Naive thymus-derived CD8-positive, alpha-beta T cell (primary cell): ENCODE results near the gene CYB5D1. TPM values are rescaled to one million over a fixed set of nuclear protein-coding genes. Genes with fewer than 3 reads are reported as not detected.

Experiments used
- ATAC-seq, 2 donors: fragments of 150-1000 bp; cut with Tn5 transposase in 1 of 2; sonication (Bioruptor Pico), chemical (Tn5 transposase) in 1 of 2; 1 replicate in 1 of 2; 2 replicates in 1 of 2; pipeline ENCODE4 v1.10.0; 2021; ENCODE audit warnings: mild to moderate bottlenecking in 2 of 2, moderate library complexity in 2 of 2
- POLR2A ChIA-PET: fragments of 350-600 bp; sonication (Branson Sonifier 250); formaldehyde crosslinking; loops from one replicate; lab custom pipeline; 2021; ENCODE audit warnings: antibody characterized with exemption; lab: Charles Lee
- DNase-seq, 10 donors: peaks; one replicate each; pipeline versions ENCODE4 v3.0.0 to v3.0.0-alpha.2; 2020 to 2022
- H3K27ac Mint-ChIP-seq, 10 donors: one replicate each; pipeline ENCODE4 v1.8.0; 2020 to 2022; ENCODE audit warnings: mild to moderate bottlenecking in 10 of 10, mixed read lengths in 10 of 10, moderate library complexity in 4 of 10, inconsistent platforms in 1 of 10
- H3K27me3 Mint-ChIP-seq, 5 donors: one replicate each; pipeline ENCODE4 v1.8.0; 2021 to 2022; ENCODE audit warnings: mixed read lengths in 5 of 5
- H3K36me3 Mint-ChIP-seq, 3 donors: one replicate each; pipeline ENCODE4 v1.8.0; 2020 to 2022; ENCODE audit warnings: mixed read lengths in 3 of 3, mild to moderate bottlenecking in 2 of 3, inconsistent platforms in 1 of 3
- H3K4me1 Mint-ChIP-seq, 4 donors: one replicate each; pipeline ENCODE4 v1.8.0; 2021 to 2022; ENCODE audit warnings: mixed read lengths in 4 of 4
- H3K4me3 Mint-ChIP-seq, 10 donors: one replicate each; pipeline ENCODE4 v1.8.0; 2020 to 2022; ENCODE audit warnings: mild to moderate bottlenecking in 10 of 10, mixed read lengths in 10 of 10, moderate library complexity in 6 of 10, inconsistent platforms in 1 of 10
- H3K9me3 Mint-ChIP-seq, 9 donors: one replicate each; pipeline ENCODE4 v1.8.0; 2020 to 2022; ENCODE audit warnings: mixed read lengths in 9 of 9, mild to moderate bottlenecking in 3 of 9, inconsistent platforms in 1 of 9, moderate library complexity in 1 of 9
- polyA plus RNA-seq, 3 donors: library from polyadenylated mRNA; unstranded; fragments of 300-500 nt; fragmentation: Illumina TruSeq; gene quantifications; one replicate each; pipeline ENCODE4 v1.2.3, GENCODE V29; 2021
- total RNA-seq, 8 experiments: library from RNA in 2 of 8; stranded (reverse) in 2 of 8; gene quantifications; one replicate each; pipeline ENCODE4 v1.2.3 and lab custom pipeline; 2021 to 2026

CYB5D1 gene
- total and polyA plus RNA-seq, 5 experiments from 2014 or later: 3.5 to 9.8 (median 6.0) TPM

- Mint-ChIP-seq H3K27me3 (peaks cover 0 to 4% (median 0%) of the 10 kb centered on the region in 5 donors), H3K4me1 (peaks cover 0 to 5% (median 1%) of the 10 kb centered on the region in 4 donors), H3K27ac (peak overlapping the region in 1 of 10 donors; percentile 7), H3K9me3 (no peaks in the 10 kb centered on the region), H3K4me3 (no peak overlapping the region), H3K36me3 (no peaks in the 10 kb centered on the region)
- DNase-seq (no peak), ATAC-seq (no peak)
- POLR2A ChIA-PET: interaction anchor here (0.9 to 1.8 kb wide), 2 partner anchors 11 to 29 kb away, joined by 3 to 5 read pairs; no protein-coding TSS in a partner anchor
Measured at GRCh38 chr17:7823581-7824001, 34.2 kb upstream of the CYB5D1 start.

- H3K27me3 Mint-ChIP-seq: peaks cover 0 to 4% (median 0%) of the 10 kb centered on the region in 5 donors
- no peak for DNase-seq
- POLR2A ChIA-PET: interaction anchor here (0.9 to 1.8 kb wide), 3 partner anchors 10 to 29 kb away, joined by 3 to 5 read pairs (median 4); no protein-coding TSS in a partner anchor
- H3K4me1 Mint-ChIP-seq: peaks cover 0 to 5% (median 1%) of the 10 kb centered on the region in 4 donors
- ATAC-seq: no peak
- H3K27ac Mint-ChIP-seq: peak overlapping the region in 2 of 10 donors; percentile 7 to 66
- no peaks in the 10 kb centered on the region for H3K9me3 Mint-ChIP-seq
- no peak overlapping the region for H3K4me3 Mint-ChIP-seq
- no peaks in the 10 kb centered on the region for H3K36me3 Mint-ChIP-seq
Measured at GRCh38 chr17:7824021-7824924, 33.5 kb upstream of the CYB5D1 start.

- peaks cover 0 to 5% (median 1%) of the 10 kb centered on the region in 4 donors for H3K4me1 Mint-ChIP-seq
- peaks cover 0 to 5% (median 0%) of the 10 kb centered on the region in 5 donors for H3K27me3 Mint-ChIP-seq
- no peak overlapping the region for H3K4me3 Mint-ChIP-seq
- no peak for DNase-seq
- H3K36me3 Mint-ChIP-seq: no peaks in the 10 kb centered on the region
- no peaks in the 10 kb centered on the region for H3K9me3 Mint-ChIP-seq
- POLR2A ChIA-PET: interaction anchor here (0.6 to 2.0 kb wide), 5 partner anchors 9 to 32 kb away, joined by 3 to 8 read pairs (median 4); partner anchors contain the start of genes KDM6B and NAA38
- no peak for ATAC-seq
- H3K27ac Mint-ChIP-seq: peak overlapping the region in 1 of 10 donors; percentile 32
Measured at GRCh38 chr17:7825206-7825990, 32.4 kb upstream of the CYB5D1 start.

- peaks cover 0 to 6% (median 0%) of the 10 kb centered on the region in 5 donors for H3K27me3 Mint-ChIP-seq
- peak overlapping the region in 1 of 10 donors; percentile 21 for H3K27ac Mint-ChIP-seq
- no peaks in the 10 kb centered on the region for H3K36me3 Mint-ChIP-seq
- POLR2A ChIA-PET: interaction anchor here (0.6 kb wide), 1 partner anchor 88 kb away, joined by 3 read pairs; no protein-coding TSS in a partner anchor
- DNase-seq (no peak), ATAC-seq (no peak)
- H3K9me3 Mint-ChIP-seq: no peaks in the 10 kb centered on the region
- H3K4me3 Mint-ChIP-seq: no peak overlapping the region
- peaks cover 9 to 14% (median 12%) of the 10 kb centered on the region in 4 donors for H3K4me1 Mint-ChIP-seq
Measured at GRCh38 chr17:7830616-7831015, 27.2 kb upstream of the CYB5D1 start.

GRCh38 chr17:7831233-7831632 lies 26.6 kb upstream of the CYB5D1 start:
- Mint-ChIP-seq H3K27ac (peak overlapping the region in 1 of 10 donors; percentile 21), H3K4me3 (no peak overlapping the region), H3K27me3 (peaks cover 0 to 6% (median 0%) of the 10 kb centered on the region in 5 donors), H3K4me1 (peaks cover 11 to 17% (median 15%) of the 10 kb centered on the region in 4 donors), H3K9me3 (no peaks in the 10 kb centered on the region), H3K36me3 (no peaks in the 10 kb centered on the region)
- POLR2A ChIA-PET: interaction anchor here (0.6 to 6.8 kb wide), 3 partner anchors 14 to 102 kb away, joined by 3 to 116 read pairs (median 3); no protein-coding TSS in a partner anchor
- ATAC-seq (no peak), DNase-seq (no peak)

- H3K4me3 Mint-ChIP-seq: peak overlapping the region in 5 of 10 donors; percentile 4 to 98 (median 64)
- H3K27me3 Mint-ChIP-seq: peaks cover 0 to 6% (median 0%) of the 10 kb centered on the region in 5 donors
- no peaks in the 10 kb centered on the region for H3K36me3 Mint-ChIP-seq
- H3K9me3 Mint-ChIP-seq: no peaks in the 10 kb centered on the region
- DNase-seq (peak in 1 of 10 donors; percentile 58), ATAC-seq (no peak)
- peaks cover 21 to 29% (median 26%) of the 10 kb centered on the region in 4 donors for H3K4me1 Mint-ChIP-seq
- peak overlapping the region in 4 of 10 donors; percentile 25 to 71 (median 50) for H3K27ac Mint-ChIP-seq
- POLR2A ChIA-PET: interaction anchor here (1.0 to 6.8 kb wide), 5 partner anchors 12 to 787 kb away, joined by 3 to 116 read pairs (median 17); no protein-coding TSS in a partner anchor
Measured at GRCh38 chr17:7832431-7832830, 25.4 kb upstream of the CYB5D1 start.

GRCh38 chr17:7833011-7833794 lies 24.6 kb upstream of the CYB5D1 start:
- POLR2A ChIA-PET: interaction anchor here (0.6 to 6.8 kb wide), 12 partner anchors 12 to 788 kb away, joined by 3 to 116 read pairs (median 7); partner anchors contain the start of genes CNTROB, CYB5D1, NAA38 and RNF227
- Mint-ChIP-seq H3K4me3 (peak overlapping the region; percentile 92 to 99 (median 98)), H3K27ac (peak overlapping the region; percentile 89 to 100 (median 98)), H3K9me3 (no peaks in the 10 kb centered on the region), H3K4me1 (peaks cover 25 to 35% (median 29%) of the 10 kb centered on the region in 4 donors), H3K27me3 (peaks cover 0 to 4% (median 0%) of the 10 kb centered on the region in 5 donors), H3K36me3 (no peaks in the 10 kb centered on the region)
- ATAC-seq (no peak), DNase-seq (peak in 1 of 10 donors; percentile 68)

- POLR2A ChIA-PET: interaction anchor here (0.6 to 6.8 kb wide), 18 partner anchors 8 to 156 kb away, joined by 3 to 116 read pairs (median 8); partner anchors contain the start of genes CNTROB, CYB5D1, NAA38 and RNF227
- H3K27me3 Mint-ChIP-seq: peaks cover 0 to 4% (median 0%) of the 10 kb centered on the region in 5 donors
- H3K36me3 Mint-ChIP-seq: no peaks in the 10 kb centered on the region
Measured at GRCh38 chr17:7833795-7834541, 23.8 kb upstream of the CYB5D1 start, which contains the start of gene KDM6B. TSS of gene KDM6B (plus strand) at chr17:7834217. CDS start at chr17:7845555, 11,338 bp downstream.

GRCh38 chr17:7834542-7834956 lies 23.3 kb upstream of the CYB5D1 start:
- Mint-ChIP-seq H3K9me3 (no peaks in the 10 kb centered on the region), H3K36me3 (peaks cover 0 to 3% (median 0%) of the 10 kb centered on the region in 3 donors), H3K4me1 (peaks cover 38 to 49% (median 41%) of the 10 kb centered on the region in 4 donors), H3K27me3 (peaks cover 0 to 2% (median 0%) of the 10 kb centered on the region in 5 donors), H3K4me3 (peak overlapping the region; percentile 96 to 99 (median 98)), H3K27ac (peak overlapping the region; percentile 95 to 100 (median 100))
- peak; percentile 1 to 8 for ATAC-seq
- DNase-seq: peak in 5 of 10 donors; percentile 50 to 82 (median 70)
- POLR2A ChIA-PET: interaction anchor here (0.6 to 6.8 kb wide), 24 partner anchors 9 to 413 kb away, joined by 3 to 116 read pairs (median 6); partner anchors contain the start of genes ATP1B2, CNTROB, CTC1 and CYB5D1

More at GRCh38 chr17:7833795-7834541, 23.8 kb upstream of the CYB5D1 start, which contains the start of gene KDM6B:
- Mint-ChIP-seq H3K4me3 (peak within 1 kb of the TSS; percentile 96 to 99 (median 98)), H3K4me1 (peaks cover 32 to 43% (median 36%) of the 10 kb centered on the region in 4 donors), H3K27ac (peak within 1 kb of the TSS; percentile 95 to 100 (median 100)), H3K9me3 (no peaks in the 10 kb centered on the region)
- peak; percentile 75 to 95 (median 86) for DNase-seq
- ATAC-seq: peak; percentile 44 to 45
